Testis (tissue), 3 donors: ENCODE data around the gene ADAMTS15. TPM values are rescaled to one million over a fixed set of nuclear protein-coding genes. Genes with fewer than 3 reads are reported as not detected.

Experiments used
- DNase-seq: peaks from one replicate; pipeline ENCODE4 v3.0.0-alpha.2; 2019
- H3K27ac ChIP-seq, 2 donors: fragments of 200-600 bp; sonication (generic); one replicate each; pipeline ENCODE4 v1.5.1; 2019
- H3K27me3 ChIP-seq: fragments of 200-600 bp; sonication (generic); one replicate; pipeline ENCODE4 v1.5.1; 2019
- H3K36me3 ChIP-seq: fragments of 200-600 bp; sonication (generic); one replicate; pipeline ENCODE4 v1.5.1; 2017; ENCODE audit warnings: low read depth; ENCODE audit errors: missing control alignments
- H3K4me1 ChIP-seq: fragments of 200-600 bp; sonication (generic); one replicate; pipeline ENCODE4 v1.5.1; 2019
- H3K4me3 ChIP-seq, 2 donors: fragments of 200-600 bp; sonication (generic); one replicate each; pipeline ENCODE4 v1.5.1; 2017 to 2019
- H3K9me3 ChIP-seq: fragments of 200-600 bp; sonication (generic); one replicate; pipeline ENCODE4 v1.5.1; 2017
- POLR2A ChIP-seq: fragments of 450-650 bp; IDR thresholded peaks from one replicate; pipeline ENCODE4 v1.6.1; 2017; ENCODE audit warnings: antibody characterized with exemption, mild to moderate bottlenecking, moderate library complexity
- WGBS, 2 donors: methylation state at CpG; one replicate each; pipeline ENCODE4 v1.1.5; 2018; 5-methylcytosine and 5-hydroxymethylcytosine counted together
- intact Hi-C: fragments of 100-400 bp; cut with DNase I; formaldehyde crosslinking; loops from one replicate; pipeline ENCODE4 v1.15.1; 2023; ENCODE audit warnings: low total_unique reads
- polyA plus RNA-seq: library from polyadenylated mRNA; stranded (reverse); fragments of 350-450 nt; fragmentation: Illumina TruSeq; extraction: RNeasy Lipid Tissue Mini Kit (QIAGEN cat#74804); gene quantifications from one replicate; pipeline ENCODE4 v1.2.3, GENCODE V29; 2014; ENCODE audit warnings: low read depth, low replicate concordance; ENCODE audit not compliant: insufficient read depth
- total RNA-seq, 2 donors: library from RNA; depleted of rRNA; stranded (reverse); fragments of >200 nt; gene quantifications; one replicate each; pipeline ENCODE4 v1.2.3, GENCODE V29; 2016
- TF ChIP-seq, protein P1 (sequence below), 3 experiments: fragments of 450-650 bp in 2 of 3; fragments of 200-600 bp in 1 of 3; sonication (generic) in 1 of 3; IDR thresholded peaks; one replicate each; pipeline ENCODE4 v1.5.1; 2016 to 2019; ENCODE audit warnings: antibody characterized with exemption in 3 of 3, mild to moderate bottlenecking in 2 of 3, moderate library complexity in 1 of 3

ADAMTS15 gene
- total and polyA plus RNA-seq, 3 donors from 2014 or later = 2.7 to 5.7 (median 2.8) TPM

DNA sequence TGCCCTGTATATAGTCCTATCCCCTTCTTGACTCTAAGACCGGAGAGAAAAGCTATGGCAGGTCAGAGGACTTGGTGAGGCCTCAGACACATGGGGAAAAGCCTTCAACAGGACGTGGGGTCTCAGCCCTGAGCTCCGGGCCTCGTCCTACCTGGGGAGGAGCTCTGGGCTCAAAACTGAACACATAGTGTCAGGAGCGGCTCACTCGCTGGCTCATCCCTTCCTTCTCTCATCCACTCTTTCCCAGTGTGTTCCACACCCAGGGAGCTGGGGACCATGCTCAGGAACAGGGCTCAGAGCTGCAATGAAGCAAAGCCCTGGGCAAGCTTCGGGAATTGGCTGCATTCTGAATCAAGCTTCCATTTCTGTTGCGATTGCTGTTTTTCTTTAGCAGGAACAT, 14.5 kb downstream of the ADAMTS15 start:
- Histone ChIP-seq H3K4me3 (no peak overlapping the region), H3K4me1 (no peaks in the 10 kb centered on the region), H3K9me3 (no peaks in the 10 kb centered on the region), H3K27ac (no peak overlapping the region), H3K36me3 (no peaks in the 10 kb centered on the region), H3K27me3 (no peaks in the 10 kb centered on the region)
- intact Hi-C loops = no loop called here
- TF ChIP-seq, protein P1, sequence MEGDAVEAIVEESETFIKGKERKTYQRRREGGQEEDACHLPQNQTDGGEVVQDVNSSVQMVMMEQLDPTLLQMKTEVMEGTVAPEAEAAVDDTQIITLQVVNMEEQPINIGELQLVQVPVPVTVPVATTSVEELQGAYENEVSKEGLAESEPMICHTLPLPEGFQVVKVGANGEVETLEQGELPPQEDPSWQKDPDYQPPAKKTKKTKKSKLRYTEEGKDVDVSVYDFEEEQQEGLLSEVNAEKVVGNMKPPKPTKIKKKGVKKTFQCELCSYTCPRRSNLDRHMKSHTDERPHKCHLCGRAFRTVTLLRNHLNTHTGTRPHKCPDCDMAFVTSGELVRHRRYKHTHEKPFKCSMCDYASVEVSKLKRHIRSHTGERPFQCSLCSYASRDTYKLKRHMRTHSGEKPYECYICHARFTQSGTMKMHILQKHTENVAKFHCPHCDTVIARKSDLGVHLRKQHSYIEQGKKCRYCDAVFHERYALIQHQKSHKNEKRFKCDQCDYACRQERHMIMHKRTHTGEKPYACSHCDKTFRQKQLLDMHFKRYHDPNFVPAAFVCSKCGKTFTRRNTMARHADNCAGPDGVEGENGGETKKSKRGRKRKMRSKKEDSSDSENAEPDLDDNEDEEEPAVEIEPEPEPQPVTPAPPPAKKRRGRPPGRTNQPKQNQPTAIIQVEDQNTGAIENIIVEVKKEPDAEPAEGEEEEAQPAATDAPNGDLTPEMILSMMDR (IDR thresholded peaks at IDR 0.05) = no peak
- no peak for TF ChIP-seq POLR2A
- DNase-seq = no peak
- 92% methylated on average over 8 of the region's 8 CpGs for WGBS, 2 donors

DNA sequence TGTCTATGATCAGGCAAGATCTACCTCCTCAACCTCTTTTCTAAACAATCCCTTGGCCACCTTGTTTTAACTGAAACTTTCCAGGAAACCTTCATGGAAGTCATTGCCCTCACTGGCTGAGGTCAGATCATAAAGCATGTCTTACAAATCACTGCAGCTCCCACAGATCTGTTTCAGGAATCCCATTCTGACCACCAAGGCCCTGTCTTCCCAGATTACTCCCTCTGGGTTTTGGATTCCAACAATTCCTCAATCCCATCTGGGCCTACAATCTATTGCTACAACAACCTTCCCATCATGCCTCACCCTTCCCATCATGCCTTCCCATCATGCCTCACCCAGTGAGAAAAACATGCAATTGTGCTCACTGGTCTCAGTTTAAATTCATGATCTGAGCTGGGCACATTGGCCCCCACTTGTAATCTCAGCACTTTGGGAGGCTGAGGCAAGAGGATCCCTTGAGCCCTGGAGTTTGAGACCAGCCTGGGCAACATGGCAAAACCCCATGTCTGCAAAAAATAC, 15.9 kb downstream of the ADAMTS15 start:
- Histone ChIP-seq H3K27ac (no peak overlapping the region), H3K4me3 (no peak overlapping the region), H3K4me1 (no peaks in the 10 kb centered on the region), H3K36me3 (no peaks in the 10 kb centered on the region), H3K27me3 (no peaks in the 10 kb centered on the region), H3K9me3 (no peaks in the 10 kb centered on the region)
- TF ChIP-seq, protein P1 (IDR thresholded peaks at IDR 0.05) = no peak
- TF ChIP-seq POLR2A = no peak
- no peak for DNase-seq
- intact Hi-C loops = no loop called here

DNA sequence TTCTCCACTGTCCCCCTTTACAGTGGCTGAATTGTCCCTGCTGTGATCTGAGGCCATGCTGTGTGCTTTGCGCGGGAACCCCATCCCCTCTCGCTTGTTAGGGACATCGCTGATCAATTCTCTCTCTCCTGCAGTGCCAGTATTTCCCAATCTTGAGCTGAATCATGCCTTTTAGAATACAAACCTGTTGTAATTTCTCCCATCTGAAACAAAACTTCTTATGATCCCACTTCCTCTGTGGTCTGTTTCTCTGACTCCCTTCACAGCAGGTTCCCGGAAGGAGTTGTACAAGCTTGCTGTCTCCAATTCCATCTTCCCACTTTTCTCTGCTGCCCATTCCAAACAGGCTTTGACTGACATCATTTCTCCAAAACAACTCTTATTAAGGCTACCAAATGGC, 16.8 kb downstream of the ADAMTS15 start:
- Histone ChIP-seq H3K27ac (no peak overlapping the region), H3K9me3 (no peaks in the 10 kb centered on the region), H3K27me3 (no peaks in the 10 kb centered on the region), H3K36me3 (no peaks in the 10 kb centered on the region), H3K4me3 (no peak overlapping the region), H3K4me1 (no peaks in the 10 kb centered on the region)
- WGBS, 2 donors = 96 to 97% methylated on average over 5 of the region's 5 CpGs
- DNase-seq = no peak
- intact Hi-C loops = no loop called here
- TF ChIP-seq POLR2A = no peak
- TF ChIP-seq, protein P1 (IDR thresholded peaks at IDR 0.05) = no peak

DNA sequence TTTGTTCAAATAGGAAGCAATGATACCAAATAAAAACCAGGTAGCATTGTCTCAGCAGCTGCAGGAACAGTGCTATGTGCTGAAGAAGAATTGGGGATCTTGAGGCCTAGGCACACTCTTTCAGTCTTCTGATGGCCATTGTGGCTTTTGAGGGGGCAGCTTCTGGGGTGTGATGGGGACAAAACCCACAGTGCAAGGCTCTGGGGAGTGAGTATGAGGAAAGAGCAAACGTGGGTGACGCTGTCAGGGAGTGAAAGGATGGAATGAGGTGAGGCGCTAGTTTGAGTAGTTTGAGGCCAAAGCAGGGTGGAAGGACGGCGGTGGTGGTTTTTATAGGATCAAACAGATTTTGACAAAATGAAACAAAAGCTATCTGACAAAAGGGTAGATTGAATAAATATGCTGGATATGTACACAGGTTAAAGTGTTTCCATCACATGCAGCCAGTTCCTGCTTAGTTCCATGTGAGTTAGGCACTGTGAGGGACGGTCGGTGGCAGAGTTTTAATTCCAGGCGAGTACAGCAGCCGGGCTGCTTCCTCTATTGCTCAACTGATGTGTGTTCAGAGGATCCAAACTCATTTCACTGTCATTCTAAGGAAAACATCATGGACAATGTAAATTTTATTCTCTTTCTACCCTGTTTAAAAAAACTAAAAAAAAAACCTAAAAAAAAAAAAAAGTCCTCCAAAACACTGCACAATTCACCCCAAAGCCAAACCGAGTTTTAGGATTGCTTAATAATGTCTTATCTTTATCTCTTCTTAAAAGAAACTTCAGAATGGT, 18.9 kb downstream of the ADAMTS15 start:
- DNase-seq = no peak
- Histone ChIP-seq H3K36me3 (no peaks in the 10 kb centered on the region), H3K27me3 (no peaks in the 10 kb centered on the region), H3K4me3 (no peak overlapping the region), H3K27ac (peak overlapping the region in 1 of 2 donors; percentile 7), H3K9me3 (no peaks in the 10 kb centered on the region), H3K4me1 (no peaks in the 10 kb centered on the region)
- intact Hi-C loops = no loop called here
- no peak for TF ChIP-seq POLR2A
- TF ChIP-seq, protein P1 (IDR thresholded peaks at IDR 0.05) = no peak
- 85 to 90% methylated on average over 10 of the region's 10 CpGs for WGBS, 2 donors

DNA sequence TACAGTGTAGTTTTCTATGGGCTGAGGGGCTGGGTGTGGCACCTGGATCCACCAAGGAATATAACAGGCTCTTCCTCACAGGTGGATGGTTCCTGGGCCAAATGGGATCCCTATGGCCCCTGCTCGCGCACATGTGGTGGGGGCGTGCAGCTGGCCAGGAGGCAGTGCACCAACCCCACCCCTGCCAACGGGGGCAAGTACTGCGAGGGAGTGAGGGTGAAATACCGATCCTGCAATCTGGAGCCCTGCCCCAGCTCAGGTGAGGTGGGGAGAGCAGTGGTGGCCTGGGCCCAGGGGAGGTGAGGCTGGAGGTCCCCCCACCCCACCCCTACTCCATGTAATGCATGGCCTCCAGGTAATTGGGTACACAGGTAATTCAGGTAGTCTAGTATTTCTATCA, 20.7 kb downstream of the ADAMTS15 start:
- Histone ChIP-seq H3K4me3 (no peak overlapping the region), H3K4me1 (no peaks in the 10 kb centered on the region), H3K9me3 (no peaks in the 10 kb centered on the region), H3K36me3 (no peaks in the 10 kb centered on the region), H3K27me3 (no peaks in the 10 kb centered on the region), H3K27ac (no peak overlapping the region)
- TF ChIP-seq, protein P1 (IDR thresholded peaks at IDR 0.05) = no peak
- TF ChIP-seq POLR2A = no peak
- no peak for DNase-seq
- intact Hi-C loops = no loop called here
- 88 to 96% methylated on average over 3 to 6 of the region's 6 CpGs for WGBS, 2 donors
